Right forelimb (tissue), 1 donor: ENCODE measurements around the gene GABRA4.
A peak's percentile ranks its signal among the peaks of the same experiment; 100 is the strongest.

ENCODE experiments used
- DNase-seq: peaks from one replicate; pipeline ENCODE4 v3.0.0-alpha.2; 2018

Gene GABRA4

DNA sequence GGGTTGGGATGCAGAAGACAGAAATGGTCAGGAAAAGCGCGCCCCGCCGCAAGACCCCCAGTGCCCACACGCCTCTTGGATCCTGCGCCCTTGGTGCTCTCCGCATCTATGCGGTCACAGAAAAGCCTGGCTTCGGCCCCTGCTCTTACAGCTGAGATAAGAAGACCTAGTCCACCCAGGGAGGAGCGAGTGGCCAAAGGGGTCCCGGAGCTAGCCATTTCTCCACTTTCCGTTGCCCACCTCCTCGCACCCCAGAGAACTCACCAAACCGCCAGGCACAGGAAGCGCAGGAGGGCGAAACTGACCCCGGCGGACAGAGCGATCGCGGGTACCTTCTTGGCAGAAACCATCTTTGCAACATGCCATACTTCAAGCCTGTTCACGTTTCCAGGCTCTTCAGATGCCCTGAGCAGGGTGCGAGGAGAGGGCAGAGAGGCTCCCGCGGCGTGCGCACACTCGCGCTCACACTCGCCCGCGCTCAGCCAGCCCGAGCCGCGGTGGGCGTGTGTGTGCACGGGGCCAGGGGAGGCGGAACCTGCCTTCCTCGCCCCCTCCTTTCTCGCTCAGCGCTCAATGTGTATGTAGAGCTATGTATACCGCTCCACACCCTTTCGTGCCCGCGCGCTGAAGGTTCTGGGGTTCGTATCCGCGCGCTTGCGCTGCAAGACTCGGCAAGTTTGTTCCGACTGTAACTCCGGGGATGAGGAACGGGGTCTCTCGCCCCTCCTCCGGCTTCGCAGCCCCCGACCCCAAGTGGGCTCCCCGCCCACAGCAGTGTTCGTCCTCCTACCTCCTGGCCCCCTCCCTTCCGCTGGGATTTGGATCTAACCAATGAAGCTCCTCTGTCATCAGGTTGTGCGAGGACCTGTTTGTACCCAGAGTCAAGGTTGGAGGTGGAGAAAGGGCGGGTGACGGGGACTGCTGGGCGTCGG is at the start of gene GABRA4:
TSS of gene GABRA4 (minus strand) at position 507 of the 932 bp plus-strand sequence. CDS start at position 350, 157 bp downstream.
- DNase-seq = no peak

DNA sequence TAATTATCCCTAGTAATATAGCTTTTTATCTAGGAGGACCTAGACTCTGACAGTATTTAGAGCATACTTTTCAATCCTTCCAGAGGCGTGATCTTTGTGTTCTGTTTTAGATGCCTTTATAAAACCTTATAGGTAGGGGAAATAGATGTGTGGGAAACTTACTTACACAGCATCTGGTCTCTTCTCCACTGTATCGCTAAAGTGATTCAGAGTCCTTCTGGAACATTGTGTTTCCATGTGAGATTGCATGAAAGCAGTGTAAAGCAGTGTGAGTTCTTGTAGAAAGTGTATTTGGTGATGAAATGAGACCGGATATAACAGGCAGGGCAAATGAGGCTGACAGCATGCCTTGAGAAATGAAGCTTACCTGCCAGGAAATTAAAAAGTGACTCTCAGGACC is 47.4 kb upstream of the GABRA4 start:
- no peak for DNase-seq

DNA sequence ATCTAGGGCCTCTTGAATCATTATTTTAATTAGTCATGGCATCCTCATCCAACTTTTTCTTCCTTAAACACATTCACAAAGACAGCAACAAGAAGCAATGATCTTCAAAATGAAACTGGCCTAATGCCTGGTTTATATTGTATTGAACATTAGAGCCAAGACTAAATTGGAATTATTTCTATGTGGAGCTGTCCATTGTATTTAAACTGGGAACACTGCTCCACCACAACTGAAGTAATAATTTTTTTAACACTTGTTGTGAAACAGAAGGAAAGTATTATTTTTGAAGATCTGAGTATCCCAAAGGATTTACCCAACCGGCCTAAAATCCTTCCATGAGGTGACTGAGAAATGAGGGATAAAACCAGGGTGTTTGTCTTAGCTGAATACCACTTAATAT is 44.9 kb upstream of the GABRA4 start:
- DNase-seq = no peak

- peak; percentile 80 for DNase-seq
These were observed 39.2 kb upstream of the GABRA4 start for GRCh38 chr4:47032405-47033106.

GRCh38 chr4:47031751-47032404 is 38.5 kb upstream of the GABRA4 start:
- peak; percentile 40 for DNase-seq

- peak; percentile 73 for DNase-seq
These were observed 37.8 kb upstream of the GABRA4 start, which contains the start of gene GABRB1 for GRCh38 chr4:47031011-47031678. TSS of gene GABRB1 (plus strand) at chr4:47031567.

DNA sequence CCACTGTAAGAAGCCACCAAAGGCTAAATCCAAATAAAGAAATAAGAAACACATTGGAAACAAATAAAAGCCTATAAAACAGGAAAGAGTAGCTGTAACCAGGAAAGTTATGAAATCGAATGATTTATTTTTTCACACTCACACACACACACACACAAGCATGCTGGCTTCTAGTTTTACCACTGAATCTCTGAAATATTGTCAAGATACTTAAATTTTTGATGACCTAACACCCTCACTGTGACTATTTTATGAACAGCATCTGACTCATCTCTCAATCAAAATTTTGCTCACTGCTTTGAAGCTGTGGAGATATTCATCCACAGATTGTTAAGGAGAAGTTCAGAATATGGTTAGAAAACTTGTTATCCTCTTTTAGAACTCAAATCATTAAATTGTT is 24.1 kb upstream of the GABRA4 start:
- no peak for DNase-seq

GRCh38 chr4:47017081-47017480 is 23.7 kb upstream of the GABRA4 start:
- DNase-seq = no peak

DNA sequence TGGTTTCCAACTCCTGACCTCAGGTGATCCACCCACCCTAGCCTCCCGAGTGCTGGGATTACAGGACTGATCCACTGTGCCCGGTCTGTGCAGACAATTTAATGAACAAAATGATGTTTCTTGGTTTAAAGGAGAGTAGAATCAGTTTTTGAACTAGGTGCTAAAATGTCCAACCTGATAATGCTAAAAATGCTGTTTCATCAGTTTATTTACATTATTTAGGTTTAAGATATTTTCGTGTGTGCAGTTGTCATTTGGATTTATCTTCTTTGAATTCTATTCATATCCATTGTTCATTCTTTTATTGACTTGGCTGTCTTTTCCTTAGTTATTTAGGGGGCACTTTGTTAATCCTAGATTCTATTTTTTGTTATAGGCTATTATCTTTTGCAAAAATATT is 20.0 kb upstream of the GABRA4 start:
- no peak for DNase-seq

GRCh38 chr4:47012676-47013075 is 19.3 kb upstream of the GABRA4 start:
- DNase-seq = no peak

GRCh38 chr4:47010912-47011446 is 17.6 kb upstream of the GABRA4 start:
- no peak for DNase-seq

DNA sequence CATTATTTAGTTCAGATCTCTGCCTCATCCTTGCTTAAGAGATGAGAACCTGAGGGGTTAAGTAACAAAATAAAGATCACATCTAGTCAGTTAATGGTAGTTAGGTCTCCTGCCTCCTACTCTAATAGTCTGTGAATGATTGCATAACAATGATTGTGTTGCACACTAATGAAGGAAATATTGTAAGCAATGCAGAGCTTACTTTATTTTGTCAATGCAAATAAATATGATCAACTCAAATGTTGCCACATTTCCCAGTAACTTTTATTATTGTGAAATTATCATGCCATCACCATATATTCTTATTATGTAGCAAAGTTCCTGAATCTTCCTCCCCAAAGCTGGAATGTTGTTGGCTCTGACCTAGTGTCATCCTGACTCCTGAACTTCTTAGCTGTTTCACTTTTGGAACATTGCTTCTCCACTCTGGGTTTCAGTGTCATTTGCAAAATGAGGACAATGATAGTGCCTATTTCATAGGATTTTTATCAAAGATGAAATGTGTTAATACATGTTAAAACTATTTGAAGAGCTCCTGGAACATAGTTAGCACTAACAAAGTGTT is 17.0 kb upstream of the GABRA4 start:
- DNase-seq = no peak

DNA sequence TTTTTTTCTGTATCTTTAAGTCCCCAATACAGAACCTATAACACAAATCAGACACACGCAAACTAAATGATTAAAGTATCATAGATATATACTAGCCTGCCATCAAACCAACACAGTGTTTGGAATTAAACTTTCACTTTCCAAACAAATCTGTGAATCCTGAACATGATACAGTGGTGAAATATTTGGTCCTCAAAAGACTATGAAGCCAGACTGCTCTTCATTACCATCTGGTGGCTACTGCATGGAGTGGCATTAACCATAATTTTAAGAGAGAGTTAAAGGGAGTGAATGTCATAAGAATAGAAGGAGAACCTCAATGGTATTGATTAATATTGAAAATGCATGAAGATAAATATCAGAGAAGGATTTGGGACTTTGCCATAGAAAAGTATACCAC is 9.2 kb upstream of the GABRA4 start:
- DNase-seq = no peak

GRCh38 chr4:47000406-47000805 is 7.0 kb upstream of the GABRA4 start:
- DNase-seq = no peak

- no peak for DNase-seq
These were observed 6.2 kb upstream of the GABRA4 start for GRCh38 chr4:46999566-46999965.

DNA sequence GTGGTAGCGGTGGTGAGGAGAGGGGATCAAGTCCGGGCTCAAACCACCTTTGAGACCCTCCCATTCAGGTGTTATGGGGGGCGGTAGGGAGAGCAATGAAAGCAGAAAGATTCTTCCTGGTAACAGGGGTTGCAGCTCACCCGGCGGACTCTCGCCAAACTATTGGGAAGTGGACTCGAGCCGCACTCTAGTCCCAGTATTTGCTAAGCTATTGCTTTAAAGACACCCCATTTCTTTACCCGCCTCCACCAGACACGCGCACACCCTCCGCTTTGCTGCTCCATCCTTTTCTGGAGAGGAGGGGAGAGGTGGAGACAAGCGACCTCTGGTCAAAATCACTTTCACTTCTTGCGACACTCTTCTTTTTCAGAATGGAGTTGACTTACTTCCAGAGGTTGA is 625 bp upstream of the GABRA4 start:
- no peak for DNase-seq

- DNase-seq = no peak
These were observed 1.0 kb downstream of the GABRA4 start for GRCh38 chr4:46992338-46992737.

- DNase-seq = no peak
These were observed 6.3 kb downstream of the GABRA4 start for GRCh38 chr4:46986922-46987638.

DNA sequence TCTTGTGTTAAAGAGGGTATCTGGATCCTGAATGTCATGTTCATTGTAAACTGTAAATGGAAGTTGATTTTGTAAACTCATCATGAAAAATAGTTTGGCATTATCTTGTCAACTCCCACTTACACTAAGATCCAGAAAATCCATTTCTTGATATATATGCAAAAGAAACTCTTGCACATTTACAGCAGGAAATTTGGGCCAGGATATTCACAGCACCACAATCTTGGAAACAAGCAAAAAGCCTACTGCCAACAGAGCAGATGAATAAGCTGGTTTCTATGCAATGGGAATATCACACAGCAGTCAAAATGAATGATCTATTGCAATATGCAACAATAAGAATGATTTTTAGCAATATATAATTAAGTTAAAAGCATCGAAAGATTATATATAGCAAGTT is 8.6 kb downstream of the GABRA4 start:
- DNase-seq = no peak

DNA sequence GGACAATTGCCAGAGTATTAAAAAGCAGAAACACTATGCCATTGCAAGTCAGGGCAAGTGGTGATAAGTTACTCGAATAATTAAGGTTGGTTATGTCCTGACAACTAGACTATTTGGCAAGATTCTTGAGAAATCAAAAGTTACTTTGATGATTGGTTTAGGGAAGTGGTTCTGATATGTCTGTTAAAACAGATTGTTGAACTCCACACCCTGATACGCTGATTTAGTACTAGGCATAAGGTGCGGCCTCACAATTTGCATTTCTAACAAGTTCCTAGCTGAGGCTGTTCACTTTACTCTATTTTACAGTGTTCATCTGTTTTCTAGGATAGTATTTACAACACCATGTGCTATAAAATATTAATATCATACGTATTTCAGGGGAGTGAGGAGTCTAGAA is 12.5 kb downstream of the GABRA4 start:
- no peak for DNase-seq

- DNase-seq = no peak
These were observed 13.7 kb downstream of the GABRA4 start for GRCh38 chr4:46979726-46980125.

- DNase-seq = no peak
These were observed 14.1 kb downstream of the GABRA4 start for GRCh38 chr4:46979283-46979682.
